ENCODE results near the gene PLEKHG1. TPM values are rescaled to one million over a fixed set of nuclear protein-coding genes. Genes with fewer than 3 reads are reported as not detected.

Gene PLEKHG1
- total and polyA plus RNA-seq, 2 donors (not counting 1 experiment from before 2014, with no cell fraction given) = 66.2 to 450 TPM

- Histone ChIP-seq H3K4me1 (ENCODE audit: control insufficient read depth in 2 of 2, insufficient read depth in 2 of 2, low read length in 2 of 2) (peaks cover 51 to 58% of the 10 kb centered on the region in 2 donors), H3K4me3 (ENCODE audit: control extremely low read depth in 1 of 5, extremely low read depth in 1 of 5, insufficient read depth in 1 of 5, low read depth in 2 of 5, low read length in 4 of 5) (no peak overlapping the region), H3K36me3 (replicated peaks in 1 of 2; ENCODE audit: control extremely low read depth in 1 of 2, control insufficient read depth in 1 of 2, extremely low read depth in 1 of 2, insufficient read depth in 2 of 2, low read length in 1 of 2) (peaks cover 0 to 18% of the 10 kb centered on the region in 2 experiments), H3K79me2 (ENCODE audit: control insufficient read depth, insufficient read depth, low read length) (peaks cover 90% of the 10 kb centered on the region), H3K27ac (ENCODE audit: low read length in 2 of 2) (no peak overlapping the region), H3K9ac (ENCODE audit: low read length) (no peak overlapping the region), H3K9me3 (ENCODE audit: control extremely low read depth in 1 of 3, control insufficient read depth in 2 of 3, insufficient read depth in 1 of 3, low read length in 2 of 3) (no peaks in the 10 kb centered on the region), H2AFZ (ENCODE audit: insufficient read depth, low read depth, low read length, poor library complexity, severe bottlenecking) (no peak overlapping the region), H4K20me1 (ENCODE audit: control insufficient read depth, insufficient read depth, low read length, poor library complexity, severe bottlenecking) (peaks cover 28% of the 10 kb centered on the region), H3K4me2 (replicated peaks; ENCODE audit: low read depth, low read length, poor library complexity, severe bottlenecking) (no peak overlapping the region), H3K27me3 (replicated peaks in 1 of 4; ENCODE audit: control extremely low read depth in 1 of 4, control insufficient read depth in 3 of 4, insufficient read depth in 4 of 4, low read length in 3 of 4) (no peaks in the 10 kb centered on the region)
- ChIA-PET CTCF (interaction anchor here (1.0 to 1.9 kb wide), 7 partner anchors 11 to 212 kb away, joined by 3 to 8 read pairs (median 4); no protein-coding TSS in a partner anchor), POLR2A (interaction anchor here (1.0 to 6.5 kb wide), 2 partner anchors 9 to 30 kb away, joined by 3 to 84 read pairs; no protein-coding TSS in a partner anchor)
- ATAC-seq (ENCODE audit: low read depth) = no peak
- Mint-ChIP-seq H3K27ac (no peak overlapping the region), H3K4me3 (no peak overlapping the region), H3K27me3 (no peaks in the 10 kb centered on the region), H3K4me1 (peaks cover 77% of the 10 kb centered on the region), H3K9me3 (ENCODE audit: insufficient read depth) (no peaks in the 10 kb centered on the region)
- intact Hi-C loops (cut with micrococcal nuclease) = loop anchor here (5.0 kb wide), 1 partner anchor 118 kb away; no protein-coding TSS in a partner anchor
- no peak for TF ChIP-seq EZH2 (IDR thresholded peaks at IDR 0.05; ENCODE audit: borderline replicate concordance, insufficient read depth, low read depth, low read length, poor library complexity, severe bottlenecking)
- TF ChIP-seq, protein P1, sequence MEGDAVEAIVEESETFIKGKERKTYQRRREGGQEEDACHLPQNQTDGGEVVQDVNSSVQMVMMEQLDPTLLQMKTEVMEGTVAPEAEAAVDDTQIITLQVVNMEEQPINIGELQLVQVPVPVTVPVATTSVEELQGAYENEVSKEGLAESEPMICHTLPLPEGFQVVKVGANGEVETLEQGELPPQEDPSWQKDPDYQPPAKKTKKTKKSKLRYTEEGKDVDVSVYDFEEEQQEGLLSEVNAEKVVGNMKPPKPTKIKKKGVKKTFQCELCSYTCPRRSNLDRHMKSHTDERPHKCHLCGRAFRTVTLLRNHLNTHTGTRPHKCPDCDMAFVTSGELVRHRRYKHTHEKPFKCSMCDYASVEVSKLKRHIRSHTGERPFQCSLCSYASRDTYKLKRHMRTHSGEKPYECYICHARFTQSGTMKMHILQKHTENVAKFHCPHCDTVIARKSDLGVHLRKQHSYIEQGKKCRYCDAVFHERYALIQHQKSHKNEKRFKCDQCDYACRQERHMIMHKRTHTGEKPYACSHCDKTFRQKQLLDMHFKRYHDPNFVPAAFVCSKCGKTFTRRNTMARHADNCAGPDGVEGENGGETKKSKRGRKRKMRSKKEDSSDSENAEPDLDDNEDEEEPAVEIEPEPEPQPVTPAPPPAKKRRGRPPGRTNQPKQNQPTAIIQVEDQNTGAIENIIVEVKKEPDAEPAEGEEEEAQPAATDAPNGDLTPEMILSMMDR (IDR thresholded peaks at IDR 0.05) = no peak
- no peak for DNase-seq
- 94% methylated on average over 3 of the region's 6 CpGs for WGBS (ENCODE audit: insufficient coverage)
Observed at GRCh38 chr6:150604467-150604866, 4.8 kb downstream of the PLEKHG1 start.

DNA sequence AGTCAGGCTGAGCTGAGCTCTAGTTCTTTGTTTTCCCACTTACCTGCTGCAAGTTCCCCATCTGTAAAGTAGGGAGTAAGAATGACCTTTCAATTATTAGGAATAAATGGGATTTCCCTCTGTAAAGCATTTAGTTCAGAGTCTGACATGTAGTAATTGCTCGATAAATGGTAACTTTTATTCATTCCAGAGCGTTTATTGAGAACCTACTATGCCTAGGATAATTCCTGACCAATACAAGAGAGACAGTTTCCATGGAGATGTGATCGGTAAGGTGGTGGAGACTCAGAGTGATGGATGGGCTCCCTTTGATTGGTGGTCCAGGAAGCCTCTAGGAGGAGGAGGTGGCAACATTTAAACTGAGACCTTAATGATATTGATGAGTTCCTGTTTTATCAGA is 5.6 kb downstream of the PLEKHG1 start:
- no peaks in the 10 kb centered on the region for H3K9me3 ChIP-seq (ENCODE audit: control extremely low read depth in 1 of 3, control insufficient read depth in 2 of 3, insufficient read depth in 1 of 3, low read length in 2 of 3)
- peaks cover 59% of the 10 kb centered on the region in 2 donors for H3K4me1 ChIP-seq (ENCODE audit: control insufficient read depth in 2 of 2, insufficient read depth in 2 of 2, low read length in 2 of 2)
- intact Hi-C loops (cut with micrococcal nuclease) = no loop called here
- DNase-seq (no peak), ATAC-seq (ENCODE audit: low read depth) (no peak)
- whole genome bisulfite sequencing (ENCODE audit: insufficient coverage) = no CpG with 5 or more reads among the region's 3 CpGs
- ChIA-PET POLR2A (no interaction called here), CTCF (no interaction called here)
- H3K27ac ChIP-seq (ENCODE audit: low read length in 2 of 2) = no peak overlapping the region
- H4K20me1 ChIP-seq (ENCODE audit: control insufficient read depth, insufficient read depth, low read length, poor library complexity, severe bottlenecking) = peaks cover 28% of the 10 kb centered on the region
- H3K79me2 ChIP-seq (ENCODE audit: control insufficient read depth, insufficient read depth, low read length) = peaks cover 98% of the 10 kb centered on the region
- TF ChIP-seq, protein P1 (IDR thresholded peaks at IDR 0.05) = no peak
- no peak for TF ChIP-seq EZH2 (IDR thresholded peaks at IDR 0.05; ENCODE audit: borderline replicate concordance, insufficient read depth, low read depth, low read length, poor library complexity, severe bottlenecking)
- Mint-ChIP-seq H3K27ac (no peak overlapping the region), H3K9me3 (ENCODE audit: insufficient read depth) (no peaks in the 10 kb centered on the region), H3K27me3 (no peaks in the 10 kb centered on the region), H3K4me3 (no peak overlapping the region), H3K4me1 (peaks cover 81% of the 10 kb centered on the region)
- no peak overlapping the region for H3K4me3 ChIP-seq (ENCODE audit: control extremely low read depth in 1 of 5, extremely low read depth in 1 of 5, insufficient read depth in 1 of 5, low read depth in 2 of 5, low read length in 4 of 5)
- H3K4me2 ChIP-seq (replicated peaks; ENCODE audit: low read depth, low read length, poor library complexity, severe bottlenecking) = no peak overlapping the region
- H3K27me3 ChIP-seq (replicated peaks in 1 of 4; ENCODE audit: control extremely low read depth in 1 of 4, control insufficient read depth in 3 of 4, insufficient read depth in 4 of 4, low read length in 3 of 4) = no peaks in the 10 kb centered on the region
- no peak overlapping the region for H2AFZ ChIP-seq (ENCODE audit: insufficient read depth, low read depth, low read length, poor library complexity, severe bottlenecking)
- no peak overlapping the region for H3K9ac ChIP-seq (ENCODE audit: low read length)
- peaks cover 0 to 20% of the 10 kb centered on the region in 2 experiments for H3K36me3 ChIP-seq (replicated peaks in 1 of 2; ENCODE audit: control extremely low read depth in 1 of 2, control insufficient read depth in 1 of 2, extremely low read depth in 1 of 2, insufficient read depth in 2 of 2, low read length in 1 of 2)
